ENCODE results near the gene FSTL4. TPM values are rescaled to one million over a fixed set of nuclear protein-coding genes. Genes with fewer than 3 reads are reported as not detected.

FSTL4 gene
- total and polyA plus RNA-seq, 2 of the 13 experiments (the other 11 are each of a cell fraction or from before 2014, with no cell fraction given), result 2.1 to 3.0 TPM

GRCh38 chr5:133607451-133607850, 4.9 kb downstream of the FSTL4 start:
- FAIRE-seq, result no peak
- Histone ChIP-seq H4K20me1 (ENCODE audit: insufficient read depth, low read length) (peaks cover 4% of the 10 kb centered on the region; the same call in 1 of the 2 replicates), H3K27ac (ENCODE audit: extremely low read length, insufficient read depth, low read length) (no peak overlapping the region), H3K79me2 (ENCODE audit: insufficient read depth, low read length) (no peaks in the 10 kb centered on the region), H3K9ac (ENCODE audit: insufficient read depth, low read depth, low read length) (no peak overlapping the region), H3K9me3 (ENCODE audit: low read length) (no peaks in the 10 kb centered on the region), H3K4me1 (ENCODE audit: insufficient read depth, low read length) (no peaks in the 10 kb centered on the region), H3K4me3 (replicated peaks in 1 of 3; ENCODE audit: insufficient read depth in 1 of 3, low read depth in 2 of 3, low read length in 3 of 3) (no peak overlapping the region), H2AFZ (ENCODE audit: low read length) (no peak overlapping the region), H3K4me2 (ENCODE audit: low read depth, low read length) (no peak overlapping the region), H3K27me3 (ENCODE audit: control insufficient read depth in 1 of 2, insufficient read depth in 2 of 2, low read length in 2 of 2) (peaks cover 1 to 30% of the 10 kb centered on the region in 2 experiments), H3K36me3 (replicated peaks in 1 of 2; ENCODE audit: control insufficient read depth in 1 of 2, insufficient read depth in 2 of 2, low read length in 2 of 2) (no peaks in the 10 kb centered on the region)
- POLR2A ChIA-PET, result no interaction called here
- WGBS (ENCODE audit: low lambda C conversion rate), result 7% methylated on average over 6 of the region's 6 CpGs
- TF ChIP-seq ZNF761 (CRISPR knock-in tag; conservative IDR thresholded peaks at IDR 0.05) (no peak), AGO2 (optimal IDR thresholded peaks at IDR 0.05; ENCODE audit: low read depth, low read length) (no peak), TOE1 (CRISPR knock-in tag; IDR thresholded peaks at IDR 0.05) (no peak), TBP (CRISPR knock-in tag; IDR thresholded peaks at IDR 0.05) (no peak), ZSCAN20 (CRISPR knock-in tag; IDR thresholded peaks at IDR 0.05; ENCODE audit: borderline replicate concordance) (no peak), ZMYM2 (CRISPR knock-in tag; IDR thresholded peaks at IDR 0.05) (no peak), ZNF850 (CRISPR knock-in tag; conservative IDR thresholded peaks at IDR 0.05) (no peak), ZNF713 (CRISPR knock-in tag; IDR thresholded peaks at IDR 0.05) (no peak), EP300 (IDR thresholded peaks at IDR 0.05; ENCODE audit: low read depth in 2 of 2, low read length in 2 of 2) (no peak), EP300 (CRISPR knock-in tag; IDR thresholded peaks at IDR 0.05; ENCODE audit: borderline replicate concordance) (no peak), SP4 (CRISPR knock-in tag; IDR thresholded peaks at IDR 0.05) (no peak), KLF13 (CRISPR knock-in tag; IDR thresholded peaks at IDR 0.05) (no peak), MED8 (CRISPR knock-in tag; IDR thresholded peaks at IDR 0.05; ENCODE audit: insufficient replicate concordance) (no peak), SIX1 (CRISPR knock-in tag; IDR thresholded peaks at IDR 0.05; ENCODE audit: borderline replicate concordance) (no peak), HNRNPL (IDR thresholded peaks at IDR 0.05; ENCODE audit: low read depth, low read length) (no peak), RFXAP (CRISPR knock-in tag; IDR thresholded peaks at IDR 0.05; ENCODE audit: borderline replicate concordance) (no peak), ZNF44 (CRISPR knock-in tag; IDR thresholded peaks at IDR 0.05) (no peak), PHB2 (IDR thresholded peaks at IDR 0.05; ENCODE audit: partially characterized antibody) (no peak), ZNF672 (CRISPR knock-in tag; IDR thresholded peaks at IDR 0.05) (no peak)
- TF ChIP-seq, protein P1, sequence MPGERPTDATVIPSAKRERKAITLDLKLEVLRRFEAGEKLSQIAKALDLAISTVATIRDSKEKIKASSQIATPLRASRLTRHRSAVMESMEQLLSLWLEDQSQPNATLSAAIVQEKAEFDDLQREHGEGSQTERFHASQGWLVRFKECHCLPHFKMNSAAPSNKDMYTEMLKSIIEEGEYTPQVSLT (CRISPR knock-in tag; IDR thresholded peaks at IDR 0.05; ENCODE audit: borderline replicate concordance, low read depth), result no peak
- in situ Hi-C loops (cut with HindIII; ENCODE audit: extremely low pct_ligation_motif_present, low pct_unique_long_range_greater_than_20kb), result no loop called here
- intact Hi-C loops (cut with micrococcal nuclease; ENCODE audit: unreplicated experiment), result no loop called here
- no peak for ATAC-seq
- CTCF ChIA-PET (ENCODE audit: low intra/inter-chr PET ratio, low total read pairs), result no interaction called here
- no TSS peak for BruUV-seq (replicated peaks)
- DNase-seq (ENCODE audit: low spot score), result no peak

Data from HepG2 (cell line).